NCI-H524 (cell line): ENCODE data around the gene CAVIN4.
A peak's percentile ranks its signal among the peaks of the same experiment; 100 is the strongest.

Experiments used
- DNase-seq, 2 experiments: peaks; one replicate each; lab custom pipeline; 2025; lab: John Stamatoyannopoulos, UW

Gene CAVIN4

DNA sequence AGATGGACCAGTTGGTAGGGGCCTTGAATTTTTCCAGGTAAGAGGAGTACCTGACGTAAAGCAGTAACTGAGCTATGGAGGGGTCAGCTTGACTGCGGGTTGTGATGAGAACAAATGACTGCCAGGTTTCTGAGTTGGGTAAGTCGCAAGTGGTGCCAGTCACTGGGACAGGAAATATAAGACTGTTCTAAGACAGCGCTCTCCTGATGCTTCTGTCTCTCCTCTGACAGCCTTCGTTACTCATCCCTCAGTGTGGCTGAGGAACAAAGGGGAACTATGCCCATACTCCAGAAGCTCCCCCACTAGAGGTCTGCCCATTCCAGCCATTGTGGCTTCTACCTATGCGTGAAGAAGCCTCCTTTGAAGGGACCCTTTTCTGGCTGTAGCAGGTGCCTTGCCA, 13.3 kb downstream of the CAVIN4 start:
- no peak for DNase-seq

DNA sequence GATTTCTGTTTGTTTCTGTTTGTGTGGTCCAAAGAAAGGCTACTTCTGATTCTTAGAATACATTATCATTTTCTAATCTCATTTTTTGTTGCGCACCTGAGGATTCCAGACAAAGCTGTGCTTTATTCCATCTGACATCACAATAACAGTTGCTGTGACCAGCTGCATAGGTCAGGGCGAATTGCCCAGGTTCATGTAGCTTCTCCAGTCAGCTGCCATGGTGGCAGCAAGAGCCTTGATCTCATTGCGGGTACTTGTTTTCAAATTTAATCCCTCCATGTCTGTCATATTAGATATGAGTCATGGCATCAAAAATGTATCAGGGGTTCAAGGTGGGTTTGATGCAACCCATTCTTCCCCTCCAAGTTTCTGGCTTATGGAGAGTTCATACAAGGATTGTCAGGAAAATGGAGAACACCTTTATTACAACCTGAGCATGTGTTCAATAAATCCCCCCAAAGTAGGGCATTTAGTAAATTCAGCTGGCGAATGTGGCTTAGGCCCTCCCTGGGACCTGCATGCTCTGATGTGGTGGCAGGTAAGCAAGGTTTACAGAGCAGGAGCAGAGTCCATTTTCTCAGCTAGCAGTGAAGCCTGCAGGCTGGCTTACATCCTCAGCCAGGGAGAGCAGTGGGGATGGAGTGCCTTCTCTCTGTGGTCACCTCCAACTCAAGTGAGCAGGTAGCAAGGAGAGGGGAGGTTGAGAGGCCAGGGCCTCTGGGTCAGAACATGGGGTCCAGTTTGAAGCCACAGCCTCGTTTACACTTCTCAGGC, 13.9 kb downstream of the CAVIN4 start:
- DNase-seq: no peak

DNA sequence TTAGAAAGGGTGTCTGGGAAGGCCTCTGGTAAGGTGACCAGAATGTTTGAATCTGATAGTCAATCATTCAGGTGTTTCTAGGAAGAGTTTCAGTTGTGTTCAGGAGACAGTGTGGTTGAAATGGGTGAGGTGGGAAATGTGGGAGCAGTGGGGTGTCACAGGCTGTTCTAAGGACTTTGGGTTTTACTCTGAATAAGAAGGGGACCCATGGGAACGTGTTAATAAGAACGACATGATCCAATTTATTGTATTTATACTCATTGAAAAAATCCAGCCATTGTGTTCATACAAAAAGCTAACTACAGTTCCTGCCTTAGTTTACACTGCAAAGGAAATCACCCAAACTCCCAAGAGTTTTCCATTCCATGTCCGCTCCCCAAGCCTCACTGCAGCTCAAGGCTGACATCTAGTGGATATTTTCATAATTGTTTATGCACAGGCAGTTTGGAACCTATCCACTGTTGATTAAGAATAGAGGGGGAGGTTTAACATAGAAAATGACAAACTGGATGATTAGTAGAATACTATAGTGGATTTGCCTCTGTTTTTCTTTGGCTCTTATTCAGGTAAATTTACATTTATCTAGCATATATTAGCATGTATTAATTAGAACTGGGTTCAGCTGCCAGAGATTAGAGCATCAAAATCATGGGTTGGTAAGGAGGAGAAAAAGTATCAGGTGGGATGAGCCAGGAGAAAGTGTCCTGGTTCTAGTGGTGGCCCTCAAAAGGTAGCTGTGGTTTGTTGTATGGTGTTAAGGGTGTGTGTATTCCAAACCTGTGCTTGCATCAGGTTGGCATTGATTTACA, 17.7 kb downstream of the CAVIN4 start:
- peak; percentile 37 to 75 for DNase-seq

DNA sequence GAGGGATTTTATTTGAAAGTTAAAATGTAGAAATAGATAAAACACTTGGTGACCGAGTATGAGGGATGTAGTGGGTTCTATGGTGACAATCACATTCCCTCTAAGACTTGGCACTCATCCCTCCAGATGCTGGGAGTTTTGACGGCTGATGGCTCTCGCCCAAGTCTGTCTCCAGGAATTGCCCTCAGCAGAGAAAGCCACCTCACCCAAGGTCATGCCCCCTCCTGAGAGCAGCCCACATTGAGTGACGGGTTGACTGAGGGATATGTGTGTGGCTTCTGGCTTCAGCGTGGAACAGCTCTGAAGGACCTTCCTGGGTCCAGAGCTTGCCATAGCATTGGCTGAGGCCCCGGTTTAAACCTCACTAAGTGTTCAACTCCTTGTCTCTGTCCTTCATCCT, 19.4 kb downstream of the CAVIN4 start:
- DNase-seq: peak in 1 of 2 experiments; percentile 46

DNA sequence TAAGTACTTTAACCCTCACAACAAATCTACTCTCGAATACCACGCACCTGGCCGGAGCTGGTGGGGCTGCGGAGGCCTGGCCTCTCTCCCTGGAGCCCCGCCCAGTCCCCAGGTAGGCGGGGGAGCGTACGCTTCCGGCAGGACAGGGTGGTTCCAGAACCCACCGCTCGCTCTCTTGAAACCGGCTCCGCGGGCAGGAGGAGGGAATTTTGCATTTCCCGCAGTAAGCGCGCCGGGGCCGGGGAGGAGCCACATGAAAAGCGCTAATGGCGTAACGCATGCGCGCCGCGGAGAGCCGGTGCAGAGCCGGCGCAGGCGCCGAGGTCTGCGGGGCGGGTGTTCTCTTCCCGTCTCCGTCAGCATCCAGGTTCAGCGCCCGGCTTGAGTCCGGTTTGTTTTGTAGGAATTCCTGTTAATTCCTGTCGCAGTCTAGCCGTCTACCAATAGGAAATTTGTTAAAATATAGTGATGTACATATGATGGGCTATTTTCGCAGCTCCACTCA, 20.8 kb downstream of the CAVIN4 start:
- peak; percentile 88 to 92 for DNase-seq

DNA sequence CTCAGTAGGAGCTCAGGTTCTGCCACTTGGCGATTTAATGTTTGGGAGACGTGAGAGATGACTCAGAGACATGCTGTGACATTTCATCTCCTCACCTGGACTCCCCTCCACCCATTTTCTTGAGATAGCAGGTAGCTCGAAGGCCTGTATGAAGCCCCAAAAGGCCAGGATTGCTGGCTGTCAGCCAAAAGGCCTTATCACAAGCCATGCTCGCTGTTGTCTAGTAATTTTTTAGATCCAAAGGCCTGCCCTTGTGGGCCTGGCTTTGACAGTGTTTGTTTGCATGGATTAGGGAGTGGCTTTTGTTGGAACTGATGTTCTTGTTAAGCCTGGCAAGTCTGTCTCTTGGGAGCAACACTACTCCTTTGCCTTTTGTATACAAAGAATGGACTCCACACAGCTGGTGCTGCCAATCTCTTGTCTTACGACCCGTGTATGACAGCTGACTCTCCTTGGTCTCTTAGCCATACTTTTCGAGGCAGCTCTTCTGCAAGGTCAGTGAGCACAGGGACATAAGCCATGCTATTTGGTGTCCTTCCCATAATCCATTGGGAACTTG, 22.7 kb downstream of the CAVIN4 start:
- peak; percentile 80 to 90 for DNase-seq

DNA sequence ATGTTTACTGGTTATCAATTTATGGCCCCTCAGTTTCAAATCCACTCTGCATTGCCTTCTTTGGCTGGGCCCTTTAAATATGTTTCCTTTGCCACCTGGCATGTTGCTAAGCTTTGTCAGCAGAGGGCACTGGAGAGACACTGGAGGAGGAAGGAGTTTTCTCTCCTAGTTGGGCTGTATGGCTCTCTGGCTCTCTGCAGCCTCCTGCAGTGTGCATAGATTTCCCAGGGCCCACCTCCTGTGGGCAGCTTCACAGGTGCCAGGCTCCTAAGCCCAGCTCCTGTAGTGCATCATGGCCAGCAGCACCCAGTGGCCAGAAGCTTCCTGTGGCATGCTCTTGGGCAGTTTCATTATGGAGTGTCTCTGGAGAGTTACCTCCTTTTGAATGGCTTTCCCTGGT, 23.3 kb downstream of the CAVIN4 start:
- peak; percentile 80 to 84 for DNase-seq

DNA sequence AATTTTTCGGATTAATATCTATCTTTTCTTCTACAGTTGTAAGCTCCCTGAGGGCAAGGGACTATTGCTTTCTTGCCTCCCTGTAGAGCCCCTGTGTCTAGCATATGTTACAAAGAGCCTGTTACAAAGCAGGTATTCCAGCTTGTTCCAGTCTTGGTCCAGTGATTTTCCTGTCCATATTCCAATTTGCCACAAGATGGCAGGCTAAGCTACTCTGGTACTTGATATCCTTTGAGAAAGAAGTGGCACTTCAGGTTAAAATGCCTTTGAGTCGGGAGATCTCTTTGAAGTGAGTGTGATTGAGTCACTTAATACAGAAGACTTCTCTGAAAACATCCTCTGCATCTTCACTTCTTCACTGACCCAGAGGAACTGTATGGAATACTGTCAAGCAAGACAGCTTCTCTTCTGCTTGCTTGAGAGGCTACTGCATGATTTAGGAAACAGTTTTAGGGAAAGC, 24.5 kb downstream of the CAVIN4 start:
- peak; percentile 79 to 95 for DNase-seq

DNA sequence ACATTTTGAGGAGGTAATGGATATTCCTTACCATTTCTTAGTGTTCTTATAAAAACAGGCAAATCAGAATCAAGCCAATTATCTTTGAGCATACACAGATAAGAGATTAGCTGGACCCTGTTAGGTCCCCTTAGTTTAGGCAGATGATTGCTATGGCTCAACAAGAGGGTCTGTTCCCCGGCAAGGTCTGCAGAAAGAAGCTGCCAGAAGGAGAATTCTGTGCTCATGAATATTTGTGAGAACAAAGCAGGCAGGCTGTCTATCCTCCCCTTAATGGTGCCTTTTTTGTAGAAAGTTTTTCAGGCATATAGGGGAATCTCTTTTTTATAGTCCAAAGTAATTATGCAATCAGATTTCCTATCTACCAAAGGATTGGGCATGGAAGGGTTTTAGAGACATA, 27.5 kb downstream of the CAVIN4 start:
- DNase-seq: peak in 1 of 2 experiments; percentile 42

DNA sequence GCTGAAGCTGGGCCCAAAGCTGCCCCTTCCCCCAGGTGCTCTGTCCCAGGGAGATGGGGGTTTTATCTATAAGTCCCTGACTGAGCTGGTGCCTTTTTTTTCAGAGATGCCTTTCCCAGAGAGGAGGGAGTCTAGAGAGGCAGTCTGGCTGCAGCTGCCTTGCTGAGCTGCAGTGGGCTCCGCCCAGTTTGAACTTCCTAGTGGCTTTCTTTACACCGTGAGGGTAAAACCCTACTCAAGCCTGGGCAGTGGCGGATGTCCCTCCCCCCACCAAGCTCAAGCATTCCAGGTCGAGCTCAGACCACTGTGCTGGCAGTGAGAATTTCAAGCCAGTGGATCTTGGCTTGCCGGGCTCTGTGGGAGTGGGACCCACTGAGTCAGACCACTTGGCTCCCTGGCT, 41.3 kb downstream of the CAVIN4 start:
- DNase-seq: no peak

DNA sequence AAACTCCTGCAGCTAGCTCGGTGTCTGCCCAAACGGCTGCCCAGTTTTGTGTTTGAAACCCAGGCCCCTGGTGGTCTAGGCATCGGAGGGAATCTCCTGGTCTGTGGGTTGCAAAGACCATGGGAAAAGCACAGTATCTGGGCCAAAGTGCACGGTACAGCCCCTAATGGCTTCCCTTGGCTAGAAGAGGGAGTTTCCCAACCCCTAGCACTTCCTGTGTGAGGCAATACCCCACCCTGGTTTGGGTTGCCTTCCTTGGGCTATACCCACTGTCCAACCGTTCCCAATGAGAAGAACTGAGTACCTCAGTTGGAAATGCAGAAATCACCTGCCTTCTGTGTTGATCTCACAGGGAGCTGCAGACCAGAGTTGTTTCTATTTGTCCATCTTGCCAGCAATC, 41.8 kb downstream of the CAVIN4 start:
- no peak for DNase-seq

DNA sequence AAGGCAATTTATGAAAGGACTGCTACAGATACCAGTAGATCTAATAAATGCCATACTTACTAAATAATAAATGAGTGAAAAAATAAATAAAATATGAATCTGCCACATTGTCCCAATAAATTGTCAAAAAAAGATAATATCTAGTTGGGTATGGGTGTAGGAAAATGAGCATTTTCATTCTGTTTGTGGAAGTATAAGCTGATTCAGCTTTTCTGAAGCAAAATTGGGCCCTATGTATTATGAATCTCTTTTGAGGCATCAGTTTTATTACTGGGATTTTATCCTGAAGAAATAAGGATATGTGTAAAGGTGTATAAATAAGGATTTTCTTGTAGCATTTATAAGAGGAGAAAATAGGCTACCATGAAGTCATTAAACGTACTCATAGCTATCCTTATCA, 46.1 kb downstream of the CAVIN4 start:
- no peak for DNase-seq

DNA sequence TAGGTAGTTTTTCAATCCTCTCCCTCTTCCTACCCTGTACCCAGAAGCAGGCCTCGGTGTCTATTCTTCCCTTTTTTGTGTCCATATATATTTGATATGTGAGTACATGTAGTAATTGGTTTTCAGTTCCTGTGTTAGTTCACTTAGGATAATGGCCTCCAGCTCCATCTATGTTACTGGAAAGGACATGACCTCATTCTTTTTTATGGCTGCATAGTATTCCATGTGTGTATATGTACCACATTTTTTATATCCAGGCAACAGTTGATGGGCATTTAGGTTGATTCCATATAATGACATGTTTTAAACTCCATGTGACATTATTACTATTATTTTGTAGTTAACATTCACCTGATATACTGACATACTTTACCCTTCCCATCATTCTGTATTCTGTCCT, 49.1 kb downstream of the CAVIN4 start:
- DNase-seq: no peak

DNA sequence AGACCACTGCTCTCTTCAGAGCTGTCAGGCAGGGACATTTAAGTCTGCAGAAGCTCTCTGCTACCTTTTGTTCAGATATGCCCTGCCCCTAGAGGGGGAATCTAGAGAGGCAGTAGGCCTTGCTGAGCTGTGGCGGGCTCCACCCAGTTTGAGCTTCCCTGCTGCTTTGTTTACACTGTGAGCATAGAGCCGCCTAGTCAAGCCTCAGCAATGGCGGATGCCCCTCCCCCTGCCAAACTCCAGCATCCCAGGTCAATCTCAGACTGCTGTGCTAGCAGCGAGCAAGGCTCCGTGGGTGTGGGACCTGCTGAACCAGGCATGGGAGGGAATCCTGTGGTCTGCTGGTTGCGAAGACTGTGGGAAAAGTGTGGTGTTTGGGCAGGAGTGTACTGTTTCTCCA, 59.9 kb downstream of the CAVIN4 start:
- DNase-seq: no peak
